Activated CD4-positive, CD25-positive, alpha-beta regulatory T cell (primary cell): Measurements from ENCODE around the gene CWC27.
"Not testable (repeated sequence)": the region's sequence is repeated elsewhere in the genome, so short reads cannot be mapped to it uniquely, and the experiment has no call there.

Source experiments
- DNase-seq, 4 experiments: peaks; one replicate each; lab custom pipeline; 2025; lab: John Stamatoyannopoulos, UW

Gene CWC27

GRCh38 chr5:64838803-64839202, 70.1 kb downstream of the CWC27 start:
- DNase-seq: no peak

GRCh38 chr5:64839936-64840335, 71.2 kb downstream of the CWC27 start:
- DNase-seq: no peak

DNA sequence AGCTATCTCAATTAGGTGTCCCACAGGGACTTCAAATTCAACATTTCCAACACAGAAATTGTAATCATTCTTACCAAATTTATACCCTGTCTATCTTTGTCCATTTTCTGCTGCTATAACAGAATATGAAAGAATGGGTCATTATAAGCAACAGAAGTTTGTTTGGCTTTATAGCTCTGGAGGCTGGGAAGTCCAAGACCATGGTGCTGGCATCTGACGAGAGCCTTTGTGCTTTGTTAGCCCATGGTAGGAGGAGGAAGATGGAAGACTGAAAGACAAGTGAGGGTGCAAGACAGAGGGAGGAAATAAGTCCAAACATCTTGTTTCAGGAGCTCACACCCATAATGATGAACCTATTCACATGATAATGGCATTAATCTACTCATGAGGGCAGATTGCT, 72.2 kb downstream of the CWC27 start:
- no peak for DNase-seq

GRCh38 chr5:64853777-64854176, 85.0 kb downstream of the CWC27 start:
- no peak for DNase-seq

- no peak for DNase-seq
Observed at GRCh38 chr5:64854855-64855254, 86.1 kb downstream of the CWC27 start.

DNA sequence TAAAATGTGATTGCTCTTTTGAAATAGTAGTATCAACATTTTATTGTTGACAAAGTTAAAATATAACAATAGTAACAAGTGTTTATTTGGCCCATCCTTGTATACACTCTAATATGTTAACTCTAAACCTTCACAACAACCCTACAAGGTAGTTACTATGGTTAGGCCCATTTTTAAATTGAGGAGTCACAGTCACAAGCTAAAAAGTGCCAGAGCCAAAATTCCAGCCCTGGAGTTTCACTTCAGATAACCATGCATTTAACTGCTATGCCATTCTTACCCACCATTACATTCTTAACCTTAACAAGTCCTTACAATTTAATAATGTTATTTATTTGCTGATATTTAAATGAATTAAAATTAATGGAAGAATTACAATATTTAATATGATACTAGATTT, 91.2 kb downstream of the CWC27 start:
- DNase-seq: no peak

DNA sequence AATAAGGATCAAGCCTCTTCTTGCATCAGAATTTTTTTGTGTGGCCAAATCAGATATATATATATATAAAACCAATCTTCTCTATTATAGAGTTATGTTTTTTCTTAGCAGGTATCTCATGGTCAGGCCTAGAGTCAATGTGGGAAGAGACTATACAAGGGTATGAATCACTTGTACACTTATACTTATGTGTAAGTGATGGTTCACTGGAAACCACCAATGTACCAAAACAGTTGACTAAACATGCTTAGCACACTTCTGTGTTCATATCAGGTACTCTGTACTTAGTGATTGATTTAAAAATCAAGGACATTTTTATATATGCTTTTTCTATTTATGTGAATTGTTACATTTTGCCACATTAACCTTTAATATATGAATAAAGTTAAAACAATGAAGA, 92.6 kb downstream of the CWC27 start:
- no peak for DNase-seq

DNA sequence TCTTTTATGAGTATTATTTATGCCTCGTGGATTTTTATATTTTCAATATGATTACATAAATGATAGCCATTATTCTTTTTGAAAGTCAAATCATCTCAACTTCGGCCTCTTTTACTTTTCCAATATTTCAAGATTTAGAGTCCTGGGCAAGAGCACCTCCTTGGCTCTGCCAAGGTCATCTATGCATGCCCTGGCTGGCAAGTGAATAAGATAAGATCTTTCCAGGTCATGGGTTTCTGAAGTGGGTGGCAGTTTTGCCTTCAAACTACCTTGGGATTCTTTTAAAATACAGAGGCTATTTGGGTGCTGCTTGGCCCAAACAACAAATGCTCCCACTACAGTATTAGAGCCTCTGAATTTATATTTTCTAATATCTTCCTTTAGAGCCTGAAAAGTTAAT, 95.4 kb downstream of the CWC27 start:
- DNase-seq: no peak

DNA sequence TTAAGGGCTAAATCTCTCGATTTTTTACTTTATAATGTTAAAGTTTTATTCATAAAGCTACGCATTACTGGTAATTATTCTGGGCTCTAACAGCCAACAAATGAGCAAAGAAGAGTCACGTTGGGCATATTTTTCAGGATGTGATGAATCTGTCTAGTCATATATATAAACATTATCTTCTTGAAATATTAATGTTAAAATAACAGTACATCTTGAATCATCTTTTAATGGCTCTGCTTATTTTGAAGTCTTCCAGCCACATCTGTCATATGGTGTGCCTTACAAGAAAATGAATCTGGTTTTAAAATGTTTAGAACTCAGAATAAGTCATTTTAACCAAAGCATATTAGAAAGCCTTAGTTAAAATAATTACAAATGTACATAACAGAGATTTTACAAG, 96.9 kb downstream of the CWC27 start:
- no peak for DNase-seq

GRCh38 chr5:64869419-64869818, 100.7 kb downstream of the CWC27 start:
- DNase-seq: no peak

DNA sequence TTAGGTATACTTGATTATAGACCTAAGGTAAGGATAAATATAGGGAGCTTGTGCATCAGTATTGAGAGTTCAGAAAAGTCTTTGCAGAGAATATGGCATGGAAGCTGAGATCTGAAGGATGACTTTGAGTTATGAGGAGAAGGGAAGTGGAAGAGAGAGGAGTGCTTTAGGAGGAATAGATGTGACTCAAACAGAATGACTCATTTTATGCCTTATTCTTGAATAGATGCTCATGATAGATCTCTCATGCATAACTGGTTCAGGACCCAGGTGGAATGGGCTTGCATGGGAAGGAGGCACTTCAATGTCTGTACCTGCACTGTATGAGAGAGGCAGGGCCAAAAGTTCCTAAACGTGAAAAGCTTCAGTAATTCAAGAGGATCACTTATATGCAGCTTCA, 103.3 kb downstream of the CWC27 start:
- DNase-seq: no peak

DNA sequence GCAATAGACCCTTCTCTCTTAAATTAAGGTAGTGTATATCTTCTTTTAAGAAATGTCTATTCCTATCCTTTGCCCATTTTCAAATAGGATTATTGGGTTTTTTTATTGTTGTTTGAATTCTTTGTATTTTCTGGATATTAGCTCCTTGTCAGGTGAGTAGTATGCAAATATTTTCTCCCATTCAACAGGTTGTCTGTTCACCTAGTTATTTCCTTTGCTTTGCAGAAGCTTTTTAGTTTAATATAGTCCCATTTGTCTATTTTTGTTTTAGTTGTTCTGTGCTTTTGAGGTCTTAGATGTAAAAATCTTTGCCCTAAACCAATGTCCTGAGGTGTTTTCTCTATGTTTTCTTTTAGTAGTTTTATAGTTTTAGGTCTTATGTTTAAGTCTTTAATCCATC, 104.7 kb downstream of the CWC27 start:
- no peak for DNase-seq

- DNase-seq: no peak
Observed at GRCh38 chr5:64874753-64875152, 106.0 kb downstream of the CWC27 start.

DNA sequence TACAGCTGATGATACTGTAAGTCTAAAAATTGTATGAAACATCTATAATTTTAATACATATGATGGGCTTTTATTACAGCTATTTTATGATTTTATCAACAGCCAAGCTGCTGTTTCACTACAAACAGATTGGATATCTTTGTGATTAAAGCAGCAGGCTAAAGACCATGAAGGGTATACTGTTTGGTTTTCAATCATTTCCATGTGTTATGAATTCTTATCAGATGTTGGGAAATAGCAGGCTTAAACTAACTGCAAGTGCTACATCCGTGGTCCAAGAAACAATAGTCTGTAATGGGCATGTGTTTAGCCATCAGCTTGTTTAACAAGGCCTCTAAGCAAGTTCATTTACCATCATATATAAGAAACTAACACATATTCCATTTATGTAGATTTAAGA, 107.5 kb downstream of the CWC27 start:
- no peak for DNase-seq

- DNase-seq: no peak
Observed at GRCh38 chr5:64880821-64881220, 112.1 kb downstream of the CWC27 start.

DNA sequence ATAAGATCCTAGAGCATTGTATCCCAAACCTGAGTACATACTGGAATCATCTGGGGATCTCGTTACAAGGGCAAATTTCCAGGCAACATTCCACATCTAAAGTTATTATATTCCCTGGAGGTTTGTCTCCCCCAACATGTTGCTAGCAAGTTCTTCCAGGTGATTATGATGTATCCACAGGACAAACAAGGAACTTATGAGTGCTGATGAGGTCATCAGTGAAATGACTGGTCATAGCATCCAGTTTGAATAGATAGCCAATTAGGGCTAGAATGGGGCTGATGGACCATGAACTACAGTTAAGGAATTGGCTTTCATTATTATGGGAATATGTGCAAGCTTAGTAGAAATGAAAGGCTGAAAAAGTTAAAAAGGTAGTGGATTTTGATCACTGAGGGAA, 115.2 kb downstream of the CWC27 start:
- DNase-seq: no peak

DNA sequence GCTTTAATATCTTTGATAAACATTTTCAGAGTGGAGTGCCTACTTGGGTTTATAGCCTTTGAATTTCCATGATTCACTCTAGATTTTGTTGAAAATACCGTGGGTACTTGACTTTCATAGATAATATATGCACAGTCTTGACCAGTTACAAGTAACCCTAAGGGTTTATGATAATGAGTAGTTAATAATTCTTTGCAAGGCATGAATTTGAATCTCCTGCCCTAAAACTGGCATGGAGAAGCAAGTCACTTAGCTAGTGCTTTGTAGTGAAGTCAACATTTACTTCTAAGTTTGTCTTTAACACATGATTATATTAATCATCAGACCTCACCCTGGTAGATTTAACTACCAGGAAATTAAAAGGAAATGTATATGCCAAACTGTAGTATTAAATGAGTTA, 115.8 kb downstream of the CWC27 start:
- no peak for DNase-seq

- DNase-seq: no peak
Observed at GRCh38 chr5:64887910-64888309, 119.2 kb downstream of the CWC27 start.

DNA sequence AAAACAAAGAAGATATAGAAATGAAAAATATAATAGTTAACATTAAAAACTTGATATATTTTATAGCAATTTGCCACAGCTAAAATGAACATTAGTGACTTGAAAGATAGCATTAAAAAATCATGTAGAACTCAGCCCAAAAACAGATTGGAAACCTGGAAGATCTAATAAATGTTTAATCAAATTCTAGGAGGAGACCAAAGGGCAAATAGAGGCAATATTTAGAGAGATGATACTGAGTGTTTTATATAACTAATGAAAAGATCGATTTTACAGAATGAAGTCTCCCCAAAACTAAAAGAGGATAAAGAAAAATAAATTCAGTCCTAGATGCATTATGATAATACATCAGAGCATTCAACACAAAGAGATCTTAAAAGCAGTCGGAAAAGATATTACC, 127.0 kb downstream of the CWC27 start:
- DNase-seq: no peak

- no peak for DNase-seq
Observed at GRCh38 chr5:64899838-64900237, 131.1 kb downstream of the CWC27 start.

DNA sequence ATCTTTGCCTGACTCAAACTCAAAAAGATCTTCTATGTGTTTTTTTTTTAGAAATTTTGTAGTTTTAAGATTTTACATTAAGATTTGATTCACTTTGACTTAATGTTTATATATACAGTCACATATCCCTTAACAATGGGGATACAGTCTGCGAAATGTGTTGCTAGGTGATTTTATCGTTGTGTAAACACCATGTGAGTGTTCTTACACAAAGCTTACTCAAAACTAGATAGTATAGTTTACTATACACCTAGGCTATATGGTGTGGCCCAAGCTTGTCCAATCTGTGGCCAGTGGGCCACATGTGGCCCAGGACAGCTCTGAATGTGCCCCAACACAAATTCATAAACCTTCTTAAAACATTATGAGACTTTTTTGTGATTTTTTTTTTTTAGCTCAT, 131.9 kb downstream of the CWC27 start:
- DNase-seq: no peak

GRCh38 chr5:64907399-64907798, 138.7 kb downstream of the CWC27 start:
- not testable (repeated sequence) for DNase-seq

DNA sequence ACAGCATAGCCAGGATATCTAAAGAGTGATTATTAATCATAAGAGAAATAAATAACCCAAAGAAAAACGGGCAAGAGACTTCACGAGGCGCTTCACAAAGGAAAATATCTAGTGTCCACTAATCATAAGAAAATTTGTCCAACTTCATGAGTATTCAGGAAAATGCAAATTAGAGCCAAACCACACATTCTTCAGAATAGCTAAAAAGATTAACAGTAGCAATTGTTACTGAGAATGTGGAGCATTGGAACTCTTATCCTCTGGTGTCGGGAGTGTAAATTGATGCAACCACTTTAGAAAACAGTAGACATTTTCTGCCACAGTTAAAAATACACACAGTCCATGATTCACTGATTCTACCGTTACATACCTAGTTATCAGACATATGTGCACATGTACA, 145.7 kb downstream of the CWC27 start:
- DNase-seq: no peak

- DNase-seq: no peak
Observed at GRCh38 chr5:64918083-64918482, 149.4 kb downstream of the CWC27 start.

DNA sequence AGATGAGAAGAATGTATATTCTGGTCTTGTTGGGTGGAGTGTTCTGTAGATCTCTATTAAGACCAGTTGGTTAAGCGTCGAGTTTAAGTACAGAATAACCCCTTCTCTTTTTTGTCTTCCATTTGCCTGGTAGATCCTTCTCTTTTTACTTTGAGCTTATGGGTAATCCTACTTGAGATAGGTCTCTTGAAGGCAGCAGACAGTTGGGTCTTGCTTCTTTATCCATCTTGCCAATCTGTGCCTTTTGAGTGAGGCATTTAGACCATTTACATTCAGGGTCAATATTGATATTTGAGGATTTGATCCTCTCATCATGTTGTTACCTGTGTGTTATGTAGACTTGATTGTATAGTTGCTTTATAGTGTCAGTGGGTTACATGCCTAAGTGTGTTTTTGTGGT, 152.7 kb downstream of the CWC27 start:
- DNase-seq: no peak
